ENCODE measurements around the gene MBLAC2. TPM values are rescaled to one million over a fixed set of nuclear protein-coding genes. Genes with fewer than 3 reads are reported as not detected.

Gene MBLAC2
- polyA plus RNA-seq, 1 donor from 2014 or later: 13.8 TPM

DNA sequence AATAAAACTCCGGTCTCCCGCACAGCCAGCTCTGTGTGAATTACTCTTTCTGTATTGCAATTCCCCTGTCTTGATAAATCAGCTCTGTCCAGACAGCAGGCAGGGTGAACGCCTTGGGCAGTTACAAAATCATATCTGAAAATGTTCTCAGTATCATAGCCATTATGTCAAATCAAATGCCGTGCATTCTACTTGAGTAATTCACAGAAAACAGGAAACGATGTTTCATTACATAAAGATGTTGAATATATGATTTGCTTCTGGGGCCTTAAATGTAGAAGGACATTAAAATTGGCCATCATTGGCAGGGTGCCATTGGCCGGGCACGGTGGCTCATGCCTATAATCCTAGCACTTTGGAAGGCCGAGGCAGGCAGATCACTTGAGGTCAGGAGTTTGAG lies 8.6 kb upstream of the MBLAC2 start:
- H2AFZ ChIP-seq (ENCODE audit: low read depth, low read length): no peak overlapping the region
- H4K20me1 ChIP-seq (ENCODE audit: insufficient read depth): no peaks in the 10 kb centered on the region
- H3K27ac ChIP-seq (ENCODE audit: low read length): no peak overlapping the region
- H3K36me3 ChIP-seq (ENCODE audit: insufficient read depth, low read length): no peaks in the 10 kb centered on the region
- no peak overlapping the region for H3K4me3 ChIP-seq (ENCODE audit: low read length)
- no peak overlapping the region for H3K9ac ChIP-seq (ENCODE audit: low read length)
- H3K79me2 ChIP-seq (replicated peaks; ENCODE audit: insufficient read depth, low read length): no peaks in the 10 kb centered on the region
- TF ChIP-seq, protein P1, sequence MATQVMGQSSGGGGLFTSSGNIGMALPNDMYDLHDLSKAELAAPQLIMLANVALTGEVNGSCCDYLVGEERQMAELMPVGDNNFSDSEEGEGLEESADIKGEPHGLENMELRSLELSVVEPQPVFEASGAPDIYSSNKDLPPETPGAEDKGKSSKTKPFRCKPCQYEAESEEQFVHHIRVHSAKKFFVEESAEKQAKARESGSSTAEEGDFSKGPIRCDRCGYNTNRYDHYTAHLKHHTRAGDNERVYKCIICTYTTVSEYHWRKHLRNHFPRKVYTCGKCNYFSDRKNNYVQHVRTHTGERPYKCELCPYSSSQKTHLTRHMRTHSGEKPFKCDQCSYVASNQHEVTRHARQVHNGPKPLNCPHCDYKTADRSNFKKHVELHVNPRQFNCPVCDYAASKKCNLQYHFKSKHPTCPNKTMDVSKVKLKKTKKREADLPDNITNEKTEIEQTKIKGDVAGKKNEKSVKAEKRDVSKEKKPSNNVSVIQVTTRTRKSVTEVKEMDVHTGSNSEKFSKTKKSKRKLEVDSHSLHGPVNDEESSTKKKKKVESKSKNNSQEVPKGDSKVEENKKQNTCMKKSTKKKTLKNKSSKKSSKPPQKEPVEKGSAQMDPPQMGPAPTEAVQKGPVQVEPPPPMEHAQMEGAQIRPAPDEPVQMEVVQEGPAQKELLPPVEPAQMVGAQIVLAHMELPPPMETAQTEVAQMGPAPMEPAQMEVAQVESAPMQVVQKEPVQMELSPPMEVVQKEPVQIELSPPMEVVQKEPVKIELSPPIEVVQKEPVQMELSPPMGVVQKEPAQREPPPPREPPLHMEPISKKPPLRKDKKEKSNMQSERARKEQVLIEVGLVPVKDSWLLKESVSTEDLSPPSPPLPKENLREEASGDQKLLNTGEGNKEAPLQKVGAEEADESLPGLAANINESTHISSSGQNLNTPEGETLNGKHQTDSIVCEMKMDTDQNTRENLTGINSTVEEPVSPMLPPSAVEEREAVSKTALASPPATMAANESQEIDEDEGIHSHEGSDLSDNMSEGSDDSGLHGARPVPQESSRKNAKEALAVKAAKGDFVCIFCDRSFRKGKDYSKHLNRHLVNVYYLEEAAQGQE (IDR thresholded peaks at IDR 0.05; ENCODE audit: borderline replicate concordance): no peak
- TF ChIP-seq EZH2 (IDR thresholded peaks at IDR 0.05; ENCODE audit: borderline replicate concordance, insufficient read depth, low read length, poor library complexity, severe bottlenecking) (no peak), EP300 (conservative IDR thresholded peaks at IDR 0.05; ENCODE audit: poor library complexity, severe bottlenecking) (no peak), TAF1 (IDR thresholded peaks at IDR 0.05; ENCODE audit: low read depth) (no peak), POLR2AphosphoS5 (IDR thresholded peaks at IDR 0.05) (no peak), SMC3 (conservative IDR thresholded peaks at IDR 0.05; ENCODE audit: poor library complexity) (no peak), RAD21 (conservative IDR thresholded peaks at IDR 0.05) (no peak), MXI1 (conservative IDR thresholded peaks at IDR 0.05; ENCODE audit: poor library complexity, severe bottlenecking) (no peak)
- TF ChIP-seq, protein P2, sequence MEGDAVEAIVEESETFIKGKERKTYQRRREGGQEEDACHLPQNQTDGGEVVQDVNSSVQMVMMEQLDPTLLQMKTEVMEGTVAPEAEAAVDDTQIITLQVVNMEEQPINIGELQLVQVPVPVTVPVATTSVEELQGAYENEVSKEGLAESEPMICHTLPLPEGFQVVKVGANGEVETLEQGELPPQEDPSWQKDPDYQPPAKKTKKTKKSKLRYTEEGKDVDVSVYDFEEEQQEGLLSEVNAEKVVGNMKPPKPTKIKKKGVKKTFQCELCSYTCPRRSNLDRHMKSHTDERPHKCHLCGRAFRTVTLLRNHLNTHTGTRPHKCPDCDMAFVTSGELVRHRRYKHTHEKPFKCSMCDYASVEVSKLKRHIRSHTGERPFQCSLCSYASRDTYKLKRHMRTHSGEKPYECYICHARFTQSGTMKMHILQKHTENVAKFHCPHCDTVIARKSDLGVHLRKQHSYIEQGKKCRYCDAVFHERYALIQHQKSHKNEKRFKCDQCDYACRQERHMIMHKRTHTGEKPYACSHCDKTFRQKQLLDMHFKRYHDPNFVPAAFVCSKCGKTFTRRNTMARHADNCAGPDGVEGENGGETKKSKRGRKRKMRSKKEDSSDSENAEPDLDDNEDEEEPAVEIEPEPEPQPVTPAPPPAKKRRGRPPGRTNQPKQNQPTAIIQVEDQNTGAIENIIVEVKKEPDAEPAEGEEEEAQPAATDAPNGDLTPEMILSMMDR (IDR thresholded peaks at IDR 0.05; ENCODE audit: poor library complexity, severe bottlenecking): no peak
- no peak overlapping the region for H3K4me2 ChIP-seq (ENCODE audit: low read length)
- H3K9me3 ChIP-seq (ENCODE audit: low read length): no peaks in the 10 kb centered on the region
- H3K9me2 ChIP-seq (ENCODE audit: insufficient read depth, low read length): no peaks in the 10 kb centered on the region
- no peaks in the 10 kb centered on the region for H3F3A ChIP-seq (ENCODE audit: insufficient read depth, low read length, poor library complexity, severe bottlenecking)
- no peaks in the 10 kb centered on the region for H3K27me3 ChIP-seq (ENCODE audit: insufficient read depth, low read depth, low read length)

DNA sequence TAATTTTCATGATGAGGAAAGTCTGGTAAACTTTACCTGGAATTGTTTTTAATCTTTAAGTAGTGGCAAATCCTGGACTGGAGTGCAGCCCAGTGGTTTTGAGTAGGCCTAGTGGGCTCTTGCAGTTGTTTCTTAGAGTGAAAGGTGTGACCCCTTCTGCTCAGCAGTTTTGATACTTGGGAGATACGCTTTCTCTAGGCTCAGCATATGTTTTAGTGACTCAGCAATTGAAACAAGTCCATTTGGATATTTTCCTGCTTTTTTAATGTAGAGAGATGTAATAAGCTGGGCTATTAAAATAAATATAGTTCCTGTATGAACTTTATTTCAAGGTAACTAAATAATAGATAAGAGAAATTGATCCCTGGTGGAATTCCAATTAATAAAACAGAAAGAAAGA lies 6.1 kb upstream of the MBLAC2 start:
- TF ChIP-seq RAD21 (conservative IDR thresholded peaks at IDR 0.05) (no peak), TAF1 (IDR thresholded peaks at IDR 0.05; ENCODE audit: low read depth) (no peak), SMC3 (conservative IDR thresholded peaks at IDR 0.05; ENCODE audit: poor library complexity) (no peak), POLR2AphosphoS5 (IDR thresholded peaks at IDR 0.05) (no peak), EP300 (conservative IDR thresholded peaks at IDR 0.05; ENCODE audit: poor library complexity, severe bottlenecking) (no peak), EZH2 (IDR thresholded peaks at IDR 0.05; ENCODE audit: borderline replicate concordance, insufficient read depth, low read length, poor library complexity, severe bottlenecking) (no peak), MXI1 (conservative IDR thresholded peaks at IDR 0.05; ENCODE audit: poor library complexity, severe bottlenecking) (no peak)
- TF ChIP-seq, protein P1 (IDR thresholded peaks at IDR 0.05; ENCODE audit: borderline replicate concordance): no peak
- TF ChIP-seq, protein P2 (IDR thresholded peaks at IDR 0.05; ENCODE audit: poor library complexity, severe bottlenecking): no peak
- Histone ChIP-seq H3K4me3 (ENCODE audit: low read length) (no peak overlapping the region), H3K9me3 (ENCODE audit: low read length) (no peaks in the 10 kb centered on the region), H3K9me2 (ENCODE audit: insufficient read depth, low read length) (no peaks in the 10 kb centered on the region), H3K27me3 (ENCODE audit: insufficient read depth, low read depth, low read length) (peaks cover 2% of the 10 kb centered on the region), H4K20me1 (ENCODE audit: insufficient read depth) (no peaks in the 10 kb centered on the region), H2AFZ (ENCODE audit: low read depth, low read length) (no peak overlapping the region), H3K36me3 (ENCODE audit: insufficient read depth, low read length) (no peaks in the 10 kb centered on the region), H3K79me2 (replicated peaks; ENCODE audit: insufficient read depth, low read length) (no peaks in the 10 kb centered on the region), H3K4me2 (ENCODE audit: low read length) (no peak overlapping the region), H3K27ac (ENCODE audit: low read length) (no peak overlapping the region), H3K9ac (ENCODE audit: low read length) (no peak overlapping the region), H3F3A (ENCODE audit: insufficient read depth, low read length, poor library complexity, severe bottlenecking) (no peaks in the 10 kb centered on the region)

Data from neural cell (in vitro differentiated cells).